ENCODE measurements around the gene A2M.
"Not testable (repeated sequence)": the region's sequence is repeated elsewhere in the genome, so short reads cannot be mapped to it uniquely, and the experiment has no call there.

A2M gene

GRCh38 chr12:9115731-9116559 lies at the start of gene A2M:
TSS of gene A2M (minus strand) at chr12:9115919. CDS start at chr12:9115849, 70 bp downstream.
- no peak for FAIRE-seq

DNA sequence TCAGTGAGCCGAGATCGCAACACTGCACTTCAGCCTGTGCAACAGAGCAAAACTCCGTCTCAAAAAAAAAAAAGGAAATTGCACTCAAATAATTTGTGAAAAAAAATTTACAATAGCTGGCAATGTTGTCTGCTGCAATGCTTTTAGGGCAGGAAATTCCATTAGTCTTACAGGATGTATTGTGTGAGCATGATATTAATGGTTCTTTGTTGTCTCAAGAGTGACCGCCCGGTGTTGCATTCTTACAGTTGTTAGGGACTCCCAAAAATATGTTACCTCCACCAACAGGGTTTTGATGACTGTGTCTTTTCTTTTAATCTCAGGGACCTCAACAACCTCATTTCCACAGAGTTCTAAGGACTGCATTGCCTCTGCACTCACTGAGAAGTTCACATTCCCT lies 47.7 kb upstream of the A2M start:
- FAIRE-seq = no peak

DNA sequence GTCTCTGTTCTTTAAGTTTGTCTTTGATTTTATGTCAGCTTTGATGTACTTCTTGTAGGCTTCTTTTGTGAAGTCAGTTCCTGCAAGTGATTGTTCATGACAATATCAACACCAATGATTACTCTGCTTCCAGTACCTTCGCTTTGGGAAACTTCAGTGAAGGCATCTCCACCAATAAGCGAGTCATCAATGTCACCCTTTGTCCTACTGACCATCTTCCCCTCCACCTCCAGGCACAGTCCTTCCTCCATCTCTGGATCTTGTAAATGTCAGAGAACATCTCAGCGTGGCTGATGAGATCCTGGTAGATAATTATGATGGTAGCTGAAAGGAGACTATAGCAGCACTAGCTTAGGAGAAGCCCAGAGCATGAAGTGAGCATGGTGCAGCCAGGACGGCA lies 40.4 kb upstream of the A2M start:
- FAIRE-seq = no peak

DNA sequence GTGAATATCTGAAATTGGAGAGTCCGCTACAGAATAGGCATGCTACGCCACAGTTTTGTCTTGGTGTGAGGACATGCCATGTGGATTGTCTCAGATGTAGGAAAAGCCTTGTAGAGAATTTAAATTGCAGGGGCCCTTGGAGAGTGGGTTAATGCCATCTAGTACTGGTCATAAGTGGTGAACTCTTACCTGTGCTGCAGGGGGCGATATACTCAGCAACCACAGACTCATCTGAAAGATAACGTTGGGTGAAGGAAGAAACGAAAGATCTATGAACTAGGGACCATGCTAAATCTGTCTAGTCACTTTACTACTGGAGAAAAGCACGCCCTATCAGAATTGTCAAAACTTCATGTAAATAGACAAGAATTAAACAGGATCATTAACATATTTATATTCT lies 33.7 kb upstream of the A2M start:
- no peak for FAIRE-seq

GRCh38 chr12:9148926-9149325 lies 33.2 kb upstream of the A2M start:
- FAIRE-seq = no peak

- no peak for FAIRE-seq
Observed at GRCh38 chr12:9147461-9147860, 31.7 kb upstream of the A2M start.

GRCh38 chr12:9144730-9145106 lies 29.0 kb upstream of the A2M start:
- no peak for FAIRE-seq

- FAIRE-seq = no peak
Observed at GRCh38 chr12:9143929-9144729, 28.4 kb upstream of the A2M start.

GRCh38 chr12:9143137-9143536 lies 27.4 kb upstream of the A2M start:
- FAIRE-seq = no peak

DNA sequence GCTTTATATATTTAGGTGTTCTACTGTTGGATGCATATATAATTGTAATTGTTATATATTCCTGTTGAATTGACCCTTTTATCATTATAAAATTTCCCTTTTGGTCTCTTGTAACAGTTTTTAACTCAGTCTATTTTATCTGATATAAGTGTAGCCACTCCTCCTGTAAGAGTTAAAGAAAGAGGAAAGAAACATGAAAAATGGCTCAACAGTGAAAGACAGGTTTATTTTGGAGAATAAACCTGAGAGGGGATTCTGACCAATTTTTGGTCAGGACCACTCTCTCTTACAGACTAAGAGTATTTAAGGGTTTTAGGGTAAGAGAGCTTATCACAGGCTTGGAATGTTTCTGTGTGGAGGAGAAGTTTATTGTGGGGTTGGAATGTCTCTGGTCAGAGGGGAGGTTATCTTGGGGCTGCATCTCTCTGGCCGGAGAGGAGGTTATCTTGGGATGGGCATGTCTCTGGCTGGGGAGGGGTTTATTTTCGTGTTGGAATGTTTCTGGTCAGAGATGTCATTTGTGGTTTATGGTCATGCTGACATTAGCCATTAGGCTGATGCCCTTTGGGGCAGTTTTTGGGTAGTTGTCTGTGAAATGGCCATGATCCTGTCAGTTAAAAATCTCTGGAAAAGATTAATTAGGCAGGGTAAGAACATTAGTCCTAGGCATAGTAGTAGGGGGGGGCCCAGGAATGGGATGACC lies 24.0 kb upstream of the A2M start:
- FAIRE-seq = not testable (repeated sequence)

DNA sequence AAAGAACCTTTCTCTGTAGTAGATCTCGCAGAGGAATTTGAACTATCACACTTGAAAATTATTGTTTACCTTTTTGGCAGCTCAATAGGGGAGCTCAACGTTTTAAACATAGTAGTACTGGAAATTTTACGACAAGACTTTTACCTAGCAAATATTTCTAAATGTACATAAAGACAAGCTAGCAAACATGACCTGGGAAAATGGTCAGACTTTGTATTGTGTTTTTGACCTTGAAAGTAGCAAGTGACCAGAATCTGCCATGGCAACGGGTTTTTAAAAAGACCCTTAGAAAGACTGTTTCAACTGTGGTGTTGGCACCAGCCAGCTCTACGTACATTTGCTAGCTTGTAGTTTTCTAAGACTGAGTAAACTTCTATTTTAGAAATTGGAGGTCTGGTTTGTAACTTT lies 20.2 kb upstream of the A2M start:
- FAIRE-seq = no peak

DNA sequence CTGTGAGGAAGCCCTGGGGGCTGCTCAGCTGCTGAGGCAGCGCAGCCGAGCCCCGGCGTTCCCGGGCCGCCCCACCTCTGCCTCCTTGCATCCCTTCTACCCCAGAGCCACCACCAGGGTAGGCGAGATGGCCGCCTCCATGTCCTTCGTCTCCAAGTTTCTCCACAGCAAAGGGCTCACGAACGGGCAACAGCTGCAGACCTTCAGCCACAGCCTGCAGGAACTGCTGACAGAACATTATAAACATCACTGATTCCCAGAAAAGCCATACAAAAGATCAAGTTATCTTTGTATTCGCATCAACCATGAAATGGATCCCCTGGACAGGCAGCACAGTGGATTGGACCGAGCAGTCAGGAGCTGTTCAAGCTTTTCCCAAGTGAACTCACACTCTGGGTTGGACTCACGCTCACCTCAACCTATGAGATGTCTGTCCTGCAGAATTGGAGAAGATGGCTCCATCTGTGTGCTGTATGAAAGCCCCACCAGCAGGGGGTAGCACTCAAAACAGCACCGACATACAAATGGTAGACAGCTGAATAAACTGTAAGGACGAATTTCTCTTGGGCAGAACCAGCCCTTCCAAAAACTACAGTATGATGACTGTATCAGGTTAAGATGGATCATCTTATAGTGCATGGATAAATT lies 19.4 kb upstream of the A2M start:
- no peak for FAIRE-seq

GRCh38 chr12:9133216-9133916 lies 17.6 kb upstream of the A2M start:
- FAIRE-seq = no peak

- no peak for FAIRE-seq
Observed at GRCh38 chr12:9132008-9132535, 16.4 kb upstream of the A2M start.

GRCh38 chr12:9130244-9130643 lies 14.5 kb upstream of the A2M start:
- FAIRE-seq = no peak

- no peak for FAIRE-seq
Observed at GRCh38 chr12:9127936-9128663, 12.4 kb upstream of the A2M start.

DNA sequence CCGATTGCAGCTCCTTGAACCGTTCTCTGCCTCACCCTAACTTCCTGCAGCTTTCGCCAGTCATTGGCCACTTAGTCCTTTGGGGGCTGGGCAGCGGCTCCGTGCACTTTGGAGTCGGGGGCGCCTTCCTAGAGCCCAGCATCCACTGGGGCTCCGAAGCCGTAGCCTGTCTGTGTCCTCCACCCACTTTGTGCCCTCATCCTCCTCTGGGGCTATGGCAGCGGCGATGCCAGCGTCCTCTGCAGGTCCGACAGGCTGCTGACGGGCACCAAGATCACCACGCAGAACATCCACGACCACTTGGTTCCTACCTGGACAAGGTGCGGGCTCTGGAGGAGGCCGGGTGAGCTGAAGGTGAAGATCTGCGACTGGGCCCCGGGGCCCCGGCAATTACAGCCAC lies 11.8 kb upstream of the A2M start:
- no peak for FAIRE-seq

DNA sequence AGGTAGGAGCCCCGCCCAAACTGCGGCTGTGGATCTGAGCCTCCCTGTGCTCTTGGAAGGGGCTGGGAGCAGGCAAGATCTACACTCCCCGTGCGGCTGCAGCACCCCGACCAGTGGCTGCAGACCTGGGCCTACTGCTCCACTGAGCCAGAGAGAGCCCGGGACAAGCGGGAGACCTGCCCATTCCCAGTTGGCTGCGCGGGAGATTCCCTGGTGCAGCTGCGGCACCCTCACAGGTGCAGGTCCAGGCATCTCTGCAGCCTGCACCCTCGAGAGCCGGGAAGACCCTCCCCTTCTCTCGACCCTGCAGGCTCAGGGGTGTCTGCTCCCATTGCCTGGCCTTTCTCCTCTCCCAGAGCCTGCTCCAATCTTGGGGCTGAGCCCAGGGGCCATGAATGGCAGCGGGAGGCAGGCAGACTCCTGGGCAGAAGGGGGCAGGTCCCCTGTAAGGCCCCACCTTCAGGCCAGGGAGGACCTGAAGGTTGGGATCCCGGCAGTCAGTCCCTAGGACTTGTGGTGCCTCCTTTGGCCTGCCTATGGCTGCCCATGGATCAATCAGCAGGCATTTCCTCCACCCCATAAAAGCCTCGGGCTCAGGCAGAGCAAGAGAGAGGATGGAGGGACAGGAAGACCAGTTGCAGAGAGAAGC lies 8.8 kb upstream of the A2M start:
- no peak for FAIRE-seq

DNA sequence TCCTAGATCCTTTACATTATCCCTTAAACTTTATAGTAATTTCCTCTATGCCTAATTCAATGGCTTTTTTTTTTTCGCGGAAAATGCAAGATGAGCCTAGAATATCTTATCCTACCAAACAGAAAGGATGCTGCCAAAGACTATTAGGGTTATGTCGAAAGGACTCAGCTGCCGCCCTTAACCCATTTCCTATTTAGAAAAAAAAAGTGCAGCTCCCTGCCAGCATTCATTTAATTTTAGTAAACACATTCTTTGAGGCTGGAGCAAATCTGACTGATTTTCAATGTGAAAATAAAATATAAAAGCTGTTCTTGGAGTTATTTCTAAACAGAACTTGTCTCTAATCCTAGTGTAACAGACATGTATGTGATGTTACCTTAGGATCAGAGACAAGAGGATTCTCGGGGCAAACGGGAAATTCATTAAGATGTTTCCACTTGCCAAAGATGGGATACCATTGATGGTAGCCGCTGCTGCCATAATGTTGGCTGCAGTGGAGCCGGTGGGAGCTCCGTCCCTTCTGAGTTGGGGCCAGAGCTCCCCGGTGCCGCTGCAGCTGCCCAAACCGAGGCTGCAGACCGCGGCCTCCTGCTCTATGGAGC lies 8.2 kb upstream of the A2M start:
- FAIRE-seq = no peak

DNA sequence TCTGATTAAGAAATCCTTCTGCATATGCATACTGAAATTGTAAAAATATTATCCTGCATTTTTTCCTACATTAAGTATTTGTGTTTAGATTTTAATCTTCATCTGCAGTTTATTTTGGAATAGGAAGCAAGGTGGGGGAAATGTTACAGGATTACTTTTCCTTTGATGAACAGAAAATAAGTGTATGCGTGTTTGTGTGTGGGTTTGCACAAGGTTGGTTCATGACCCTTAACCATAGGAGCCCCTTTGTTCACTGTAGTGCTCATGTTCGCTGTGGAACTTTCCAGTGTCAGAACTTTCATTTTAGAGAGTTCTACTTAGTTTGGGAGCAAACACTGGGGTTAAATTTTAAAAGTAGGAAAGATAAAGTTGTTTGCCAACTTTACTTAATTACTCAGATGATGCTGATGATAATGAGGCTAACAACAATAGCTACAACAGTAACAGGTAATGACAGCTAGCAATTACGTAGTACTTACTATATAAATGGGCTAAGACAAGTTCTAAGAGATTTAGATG lies 6.4 kb upstream of the A2M start:
- no peak for FAIRE-seq
